Endometrium (tissue), 2 donors: ENCODE measurements around the gene ADAMTS7.
"Not testable (repeated sequence)": the region's sequence is repeated elsewhere in the genome, so short reads cannot be mapped to it uniquely, and the experiment has no call there.

Experiments
- FAIRE-seq: peaks from 2 replicates; lab custom pipeline; 2012; peaks lifted over from hg19 to GRCh38; lab: Jason Lieb, UNC
- donor health status: control.
- donor health status: control.

ADAMTS7 gene

GRCh38 chr15:78811124-78811824 lies at the start of gene ADAMTS7:
Gene ADAMTS7, minus strand, starts transcription at chr15:78811464. Its CDS starts 244 bp downstream, at chr15:78811220.
- no peak for FAIRE-seq

GRCh38 chr15:78859971-78860719 lies 48.9 kb upstream of the ADAMTS7 start:
- FAIRE-seq, result peak; percentile 31

- no peak for FAIRE-seq
Measured at GRCh38 chr15:78855746-78856145, 44.5 kb upstream of the ADAMTS7 start.

GRCh38 chr15:78854833-78855372 lies 43.6 kb upstream of the ADAMTS7 start:
- no peak for FAIRE-seq

- no peak for FAIRE-seq
Measured at GRCh38 chr15:78853500-78853899, 42.2 kb upstream of the ADAMTS7 start.

- no peak for FAIRE-seq
Measured at GRCh38 chr15:78850941-78851755, 39.9 kb upstream of the ADAMTS7 start.

- no peak for FAIRE-seq
Measured at GRCh38 chr15:78850352-78850751, 39.1 kb upstream of the ADAMTS7 start.

- FAIRE-seq, result not testable (repeated sequence)
Measured at GRCh38 chr15:78847387-78847906, 36.2 kb upstream of the ADAMTS7 start.

GRCh38 chr15:78846906-78847305 lies 35.6 kb upstream of the ADAMTS7 start:
- FAIRE-seq, result not testable (repeated sequence)

GRCh38 chr15:78842519-78842918 lies 31.3 kb upstream of the ADAMTS7 start:
- no peak for FAIRE-seq

GRCh38 chr15:78841891-78842290 lies 30.6 kb upstream of the ADAMTS7 start:
- no peak for FAIRE-seq

- FAIRE-seq, result no peak
Measured at GRCh38 chr15:78841376-78841706, 30.1 kb upstream of the ADAMTS7 start.

- no peak for FAIRE-seq
Measured at GRCh38 chr15:78840661-78841375, 29.6 kb upstream of the ADAMTS7 start.

- not testable (repeated sequence) for FAIRE-seq
Measured at GRCh38 chr15:78839151-78839550, 27.9 kb upstream of the ADAMTS7 start.

GRCh38 chr15:78838489-78838888 lies 27.2 kb upstream of the ADAMTS7 start:
- no peak for FAIRE-seq

- no peak for FAIRE-seq
Measured at GRCh38 chr15:78837543-78837942, 26.3 kb upstream of the ADAMTS7 start.

- no peak for FAIRE-seq
Measured at GRCh38 chr15:78837131-78837530, 25.9 kb upstream of the ADAMTS7 start.

- FAIRE-seq, result no peak
Measured at GRCh38 chr15:78836333-78836732, 25.1 kb upstream of the ADAMTS7 start.

GRCh38 chr15:78831229-78832207 lies 20.3 kb upstream of the ADAMTS7 start:
- FAIRE-seq, result no peak

GRCh38 chr15:78830514-78831228 lies 19.4 kb upstream of the ADAMTS7 start:
- FAIRE-seq, result no peak
